ENCODE data around the gene PIP4P1. TPM values are rescaled to one million over a fixed set of nuclear protein-coding genes. Genes with fewer than 3 reads are reported as not detected.
"Not testable (repeated sequence)": the region's sequence is repeated elsewhere in the genome, so short reads cannot be mapped to it uniquely, and the experiment has no call there.

Gene PIP4P1
- 10 to 100 TPM; 39.5 to 42.9 TPM for total RNA-seq

GRCh38 chr14:20461225-20462141 is at the start of gene PIP4P1:
PIP4P1 (minus strand) TSS chr14:20461434; CDS start chr14:20461325, 109 bp downstream.
- ChIA-PET POLR2A (interaction anchor here (1.0 to 6.3 kb wide), 16 partner anchors 8 to 223 kb away, joined by 3 to 76 read pairs (median 6); partner anchors contain the start of genes PARP2, PNP, RNASE4 and TEP1), CTCF (interaction anchor here (0.6 to 2.5 kb wide), 14 partner anchors 8 to 220 kb away, joined by 3 to 22 read pairs (median 3); partner anchors contain the start of genes PARP2 and PNP)
- peaks cover 39% of the 10 kb centered on the region for H3K4me1 Mint-ChIP-seq
- peaks cover 26% of the 10 kb centered on the region for H3K36me3 Mint-ChIP-seq (ENCODE audit: low read depth)
- peak within 1 kb of the TSS; percentile 90 for H3K27ac Mint-ChIP-seq
- H3K27me3 Mint-ChIP-seq, result no peaks in the 10 kb centered on the region
- H3K9me3 Mint-ChIP-seq, result no peaks in the 10 kb centered on the region
- H3K4me3 Mint-ChIP-seq, result peak within 1 kb of the TSS; percentile 97
- DNase-seq, result peak; percentile 98

GRCh38 chr14:20508367-20508766 is 47.1 kb upstream of the PIP4P1 start:
- H3K4me3 Mint-ChIP-seq, result no peak overlapping the region
- ChIA-PET POLR2A (no interaction called here), CTCF (no interaction called here)
- H3K36me3 Mint-ChIP-seq (ENCODE audit: low read depth), result no peaks in the 10 kb centered on the region
- H3K9me3 Mint-ChIP-seq, result no peaks in the 10 kb centered on the region
- H3K4me1 Mint-ChIP-seq, result peaks cover 5% of the 10 kb centered on the region
- no peak overlapping the region for H3K27ac Mint-ChIP-seq
- no peak for DNase-seq
- peaks cover 22% of the 10 kb centered on the region for H3K27me3 Mint-ChIP-seq

- H3K4me3 Mint-ChIP-seq; H3K9me3 Mint-ChIP-seq; DNase-seq; H3K4me1 Mint-ChIP-seq; CTCF ChIA-PET; H3K36me3 Mint-ChIP-seq (ENCODE audit: low read depth); H3K27ac Mint-ChIP-seq; POLR2A ChIA-PET: not testable (repeated sequence)
- H3K27me3 Mint-ChIP-seq, result peaks cover 23% of the 10 kb centered on the region
Observed at GRCh38 chr14:20507537-20507936, 46.3 kb upstream of the PIP4P1 start.

- H3K4me1 Mint-ChIP-seq; H3K36me3 Mint-ChIP-seq (ENCODE audit: low read depth); POLR2A ChIA-PET; H3K9me3 Mint-ChIP-seq; DNase-seq; H3K27ac Mint-ChIP-seq; CTCF ChIA-PET; H3K4me3 Mint-ChIP-seq: not testable (repeated sequence)
- H3K27me3 Mint-ChIP-seq, result peaks cover 21% of the 10 kb centered on the region
Observed at GRCh38 chr14:20506752-20507151, 45.5 kb upstream of the PIP4P1 start.

GRCh38 chr14:20506276-20506675 is 45.0 kb upstream of the PIP4P1 start:
- H3K27me3 Mint-ChIP-seq, result peaks cover 19% of the 10 kb centered on the region
- CTCF ChIA-PET; DNase-seq; H3K36me3 Mint-ChIP-seq (ENCODE audit: low read depth); H3K9me3 Mint-ChIP-seq; H3K27ac Mint-ChIP-seq; POLR2A ChIA-PET; H3K4me3 Mint-ChIP-seq; H3K4me1 Mint-ChIP-seq: not testable (repeated sequence)

- no peaks in the 10 kb centered on the region for H3K36me3 Mint-ChIP-seq (ENCODE audit: low read depth)
- H3K4me3 Mint-ChIP-seq, result no peak overlapping the region
- DNase-seq, result no peak
- no peaks in the 10 kb centered on the region for H3K9me3 Mint-ChIP-seq
- ChIA-PET POLR2A (no interaction called here), CTCF (no interaction called here)
- H3K4me1 Mint-ChIP-seq, result peaks cover 8% of the 10 kb centered on the region
- no peak overlapping the region for H3K27ac Mint-ChIP-seq
- H3K27me3 Mint-ChIP-seq, result peaks cover 15% of the 10 kb centered on the region
Observed at GRCh38 chr14:20503898-20504297, 42.7 kb upstream of the PIP4P1 start.

- no peak overlapping the region for H3K27ac Mint-ChIP-seq
- H3K9me3 Mint-ChIP-seq, result no peaks in the 10 kb centered on the region
- H3K4me1 Mint-ChIP-seq, result peaks cover 11% of the 10 kb centered on the region
- ChIA-PET CTCF (no interaction called here), POLR2A (no interaction called here)
- H3K36me3 Mint-ChIP-seq (ENCODE audit: low read depth), result no peaks in the 10 kb centered on the region
- no peak overlapping the region for H3K4me3 Mint-ChIP-seq
- H3K27me3 Mint-ChIP-seq, result peaks cover 15% of the 10 kb centered on the region
- DNase-seq, result no peak
Observed at GRCh38 chr14:20501346-20501745, 40.1 kb upstream of the PIP4P1 start.

GRCh38 chr14:20499881-20500280 is 38.6 kb upstream of the PIP4P1 start:
- no peaks in the 10 kb centered on the region for H3K36me3 Mint-ChIP-seq (ENCODE audit: low read depth)
- H3K4me3 Mint-ChIP-seq, result no peak overlapping the region
- no peaks in the 10 kb centered on the region for H3K9me3 Mint-ChIP-seq
- peaks cover 24% of the 10 kb centered on the region for H3K4me1 Mint-ChIP-seq
- H3K27me3 Mint-ChIP-seq, result peaks cover 14% of the 10 kb centered on the region
- DNase-seq, result no peak
- CTCF ChIA-PET, result no interaction called here
- POLR2A ChIA-PET, result no interaction called here
- no peak overlapping the region for H3K27ac Mint-ChIP-seq

GRCh38 chr14:20499108-20499507 is 37.9 kb upstream of the PIP4P1 start:
- peaks cover 29% of the 10 kb centered on the region for H3K4me1 Mint-ChIP-seq
- no peak overlapping the region for H3K27ac Mint-ChIP-seq
- no peaks in the 10 kb centered on the region for H3K9me3 Mint-ChIP-seq
- no peaks in the 10 kb centered on the region for H3K36me3 Mint-ChIP-seq (ENCODE audit: low read depth)
- CTCF ChIA-PET, result interaction anchor here (0.8 kb wide), 1 partner anchor 12 kb away, joined by 3 read pairs; no protein-coding TSS in a partner anchor
- peaks cover 12% of the 10 kb centered on the region for H3K27me3 Mint-ChIP-seq
- no peak for DNase-seq
- no peak overlapping the region for H3K4me3 Mint-ChIP-seq
- POLR2A ChIA-PET, result no interaction called here

- Mint-ChIP-seq H3K4me1 (peaks cover 29% of the 10 kb centered on the region), H3K27ac (no peak overlapping the region), H3K9me3 (no peaks in the 10 kb centered on the region), H3K4me3 (no peak overlapping the region), H3K27me3 (peaks cover 8% of the 10 kb centered on the region), H3K36me3 (ENCODE audit: low read depth) (no peaks in the 10 kb centered on the region)
- ChIA-PET CTCF (interaction anchor here (0.8 kb wide), 1 partner anchor 11 kb away, joined by 3 read pairs; no protein-coding TSS in a partner anchor), POLR2A (no interaction called here)
- no peak for DNase-seq
Observed at GRCh38 chr14:20498622-20499021, 37.4 kb upstream of the PIP4P1 start.

GRCh38 chr14:20494935-20495766 is 33.9 kb upstream of the PIP4P1 start:
- H3K36me3 Mint-ChIP-seq (ENCODE audit: low read depth), result no peaks in the 10 kb centered on the region
- DNase-seq, result no peak
- no peaks in the 10 kb centered on the region for H3K27me3 Mint-ChIP-seq
- POLR2A ChIA-PET, result interaction anchor here (0.8 kb wide), 1 partner anchor 25 kb away, joined by 5 read pairs; the partner anchor contains the start of gene PNP
- peak overlapping the region; percentile 50 for H3K27ac Mint-ChIP-seq
- H3K4me3 Mint-ChIP-seq, result no peak overlapping the region
- no peaks in the 10 kb centered on the region for H3K9me3 Mint-ChIP-seq
- CTCF ChIA-PET, result interaction anchor here (0.8 kb wide), 1 partner anchor 77 kb away, joined by 3 read pairs; no protein-coding TSS in a partner anchor
- peaks cover 54% of the 10 kb centered on the region for H3K4me1 Mint-ChIP-seq

- Mint-ChIP-seq H3K9me3 (no peaks in the 10 kb centered on the region), H3K36me3 (ENCODE audit: low read depth) (no peaks in the 10 kb centered on the region), H3K4me3 (no peak overlapping the region), H3K27ac (no peak overlapping the region), H3K4me1 (peaks cover 61% of the 10 kb centered on the region), H3K27me3 (no peaks in the 10 kb centered on the region)
- no peak for DNase-seq
- CTCF ChIA-PET, result no interaction called here
- POLR2A ChIA-PET, result interaction anchor here (0.9 to 1.6 kb wide), 3 partner anchors 14 to 151 kb away, joined by 3 to 10 read pairs (median 3); partner anchors contain the start of genes PARP2 and PNP
Observed at GRCh38 chr14:20493634-20494033, 32.4 kb upstream of the PIP4P1 start.

GRCh38 chr14:20492486-20492885 is 31.3 kb upstream of the PIP4P1 start:
- H3K27me3 Mint-ChIP-seq, result no peaks in the 10 kb centered on the region
- no peak overlapping the region for H3K27ac Mint-ChIP-seq
- H3K4me1 Mint-ChIP-seq, result peaks cover 70% of the 10 kb centered on the region
- H3K4me3 Mint-ChIP-seq, result no peak overlapping the region
- ChIA-PET POLR2A (interaction anchor here (1.5 to 1.6 kb wide), 2 partner anchors 23 to 31 kb away, joined by 4 to 10 read pairs; partner anchors contain the start of genes PIP4P1 and PNP), CTCF (interaction anchor here (1.2 to 1.5 kb wide), 2 partner anchors 38 to 165 kb away, joined by 3 to 4 read pairs; no protein-coding TSS in a partner anchor)
- no peaks in the 10 kb centered on the region for H3K9me3 Mint-ChIP-seq
- DNase-seq, result no peak
- no peaks in the 10 kb centered on the region for H3K36me3 Mint-ChIP-seq (ENCODE audit: low read depth)

All from activated CD4-positive, alpha-beta memory T cell treated with anti-CD3 and anti-CD28 coated beads, Interleukin-2, amount 10 ng/mL, durations not matched to agents 7 days and 5 days (primary cell).